Esophagus muscularis mucosa (tissue), 4 donors: ENCODE results near the gene PGA3. TPM values are rescaled to one million over a fixed set of nuclear protein-coding genes. Genes with fewer than 3 reads are reported as not detected.

ENCODE experiments used
- DNase-seq: peaks from one replicate; pipeline ENCODE4 v3.0.0-alpha.2; 2017; ENCODE audit errors: extremely low spot score
- H3K27ac ChIP-seq, 4 donors: fragments of 200-600 bp; sonication (generic); replicated peaks in 1 of 4; 1 replicate in 3 of 4; 2 replicates in 1 of 4; pipeline ENCODE4 v1.5.1; 2016 to 2019; ENCODE audit warnings: mild to moderate bottlenecking in 1 of 4
- H3K27me3 ChIP-seq, 4 donors: fragments of 200-600 bp; sonication (generic); one replicate each; pipeline versions ENCODE4 v1.5.1 to v1.6.0; 2016 to 2019
- H3K36me3 ChIP-seq, 4 donors: fragments of 200-600 bp; sonication (generic); one replicate each; pipeline ENCODE4 v1.5.1; 2016 to 2019
- H3K4me1 ChIP-seq, 4 donors: fragments of 200-600 bp; sonication (generic); one replicate each; pipeline ENCODE4 v1.5.1; 2016 to 2019
- H3K4me3 ChIP-seq, 4 donors: fragments of 200-600 bp; sonication (generic); 1 replicate in 2 of 4; 2 replicates in 2 of 4; pipeline ENCODE4 v1.5.1; 2016 to 2019; ENCODE audit warnings: mild to moderate bottlenecking in 4 of 4, moderate library complexity in 1 of 4
- H3K9me3 ChIP-seq, 4 donors: fragments of 200-600 bp; sonication (generic); 1 replicate in 3 of 4; 2 replicates in 1 of 4; pipeline ENCODE4 v1.5.1; 2016 to 2019
- EP300 ChIP-seq: sonication (generic); formaldehyde crosslinking; IDR thresholded peaks from one replicate; pipeline ENCODE4 v1.6.1; 2017; ENCODE audit warnings: antibody characterized with exemption
- POLR2A ChIP-seq: fragments of 450-650 bp; IDR thresholded peaks from one replicate; pipeline ENCODE4 v1.6.1; 2017; ENCODE audit warnings: antibody characterized with exemption, moderate library complexity, mild to moderate bottlenecking, low read depth
- POLR2AphosphoS5 ChIP-seq, 2 donors: sonication (generic); formaldehyde crosslinking; IDR thresholded peaks; one replicate each; pipeline ENCODE4 v1.6.1; 2017; ENCODE audit warnings: antibody characterized with exemption in 2 of 2
- WGBS: methylation state at CpG from one replicate; pipeline ENCODE4 v1.1.5; 2018; 5-methylcytosine and 5-hydroxymethylcytosine counted together
- intact Hi-C: fragments of 100-400 bp; cut with DNase I; formaldehyde crosslinking; loops from one replicate; pipeline ENCODE4 v1.15.1; 2023
- total RNA-seq, 4 donors: library from RNA; depleted of rRNA; stranded (reverse); fragments of >200 nt; gene quantifications; one replicate each; pipeline versions ENCODE4 v1.1.0 to v1.2.1, GENCODE V29; 2016
- TF ChIP-seq, protein P1 (sequence below), 3 experiments: fragments of 200-600 bp in 2 of 3; fragments of 450-650 bp in 1 of 3; sonication (generic) in 2 of 3; IDR thresholded peaks; one replicate each; pipeline ENCODE4 v1.5.1; 2017 to 2019; ENCODE audit warnings: antibody characterized with exemption in 3 of 3, mild to moderate bottlenecking in 2 of 3, moderate library complexity in 1 of 3

Gene PGA3
- total RNA-seq, 4 donors from 2014 or later: 0.33 TPM; not detected in 3

GRCh38 chr11:61168042-61168688 is 35.1 kb upstream of the PGA3 start:
- DNase-seq: no peak
- Histone ChIP-seq H3K36me3 (no peaks in the 10 kb centered on the region), H3K27ac (no peak overlapping the region), H3K9me3 (peaks cover 0 to 5% (median 0%) of the 10 kb centered on the region in 4 donors), H3K4me1 (no peaks in the 10 kb centered on the region), H3K4me3 (no peak overlapping the region), H3K27me3 (no peaks in the 10 kb centered on the region)
- TF ChIP-seq EP300: no peak
- TF ChIP-seq POLR2AphosphoS5 (IDR thresholded peaks at IDR 0.05): no peak
- TF ChIP-seq, protein P1, sequence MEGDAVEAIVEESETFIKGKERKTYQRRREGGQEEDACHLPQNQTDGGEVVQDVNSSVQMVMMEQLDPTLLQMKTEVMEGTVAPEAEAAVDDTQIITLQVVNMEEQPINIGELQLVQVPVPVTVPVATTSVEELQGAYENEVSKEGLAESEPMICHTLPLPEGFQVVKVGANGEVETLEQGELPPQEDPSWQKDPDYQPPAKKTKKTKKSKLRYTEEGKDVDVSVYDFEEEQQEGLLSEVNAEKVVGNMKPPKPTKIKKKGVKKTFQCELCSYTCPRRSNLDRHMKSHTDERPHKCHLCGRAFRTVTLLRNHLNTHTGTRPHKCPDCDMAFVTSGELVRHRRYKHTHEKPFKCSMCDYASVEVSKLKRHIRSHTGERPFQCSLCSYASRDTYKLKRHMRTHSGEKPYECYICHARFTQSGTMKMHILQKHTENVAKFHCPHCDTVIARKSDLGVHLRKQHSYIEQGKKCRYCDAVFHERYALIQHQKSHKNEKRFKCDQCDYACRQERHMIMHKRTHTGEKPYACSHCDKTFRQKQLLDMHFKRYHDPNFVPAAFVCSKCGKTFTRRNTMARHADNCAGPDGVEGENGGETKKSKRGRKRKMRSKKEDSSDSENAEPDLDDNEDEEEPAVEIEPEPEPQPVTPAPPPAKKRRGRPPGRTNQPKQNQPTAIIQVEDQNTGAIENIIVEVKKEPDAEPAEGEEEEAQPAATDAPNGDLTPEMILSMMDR (IDR thresholded peaks at IDR 0.05): no peak
- no peak for TF ChIP-seq POLR2A
- intact Hi-C loops: loop anchor here (10.0 kb wide), 1 partner anchor 333 kb away; no protein-coding TSS in a partner anchor
- 91% methylated on average over 9 of the region's 9 CpGs for WGBS

DNA sequence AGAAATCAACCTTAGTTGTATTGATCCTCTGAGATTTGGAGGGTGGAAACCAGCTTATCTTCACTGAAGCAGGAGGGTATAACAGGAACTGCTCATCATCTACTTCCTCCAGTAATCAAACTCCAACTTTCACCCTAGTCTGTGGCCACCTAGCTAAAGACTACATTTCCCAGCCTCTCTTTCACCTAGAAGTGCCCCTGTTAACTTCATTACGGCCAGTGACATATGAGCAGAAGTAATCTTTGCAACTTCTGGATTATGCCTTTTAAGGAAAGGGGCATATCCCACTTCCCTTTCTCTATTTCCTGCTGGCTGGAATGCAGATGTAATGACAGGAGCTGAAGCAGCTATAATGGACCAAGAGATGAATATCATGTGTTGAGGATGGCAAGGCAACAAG is 34.5 kb upstream of the PGA3 start:
- intact Hi-C loops: loop anchor here (10.0 kb wide), 1 partner anchor 334 kb away; no protein-coding TSS in a partner anchor
- 67% methylated on average over 1 of the region's 1 CpG for WGBS
- Histone ChIP-seq H3K4me3 (no peak overlapping the region), H3K27me3 (no peaks in the 10 kb centered on the region), H3K4me1 (no peaks in the 10 kb centered on the region), H3K9me3 (peaks cover 0 to 5% (median 0%) of the 10 kb centered on the region in 4 donors), H3K27ac (no peak overlapping the region), H3K36me3 (no peaks in the 10 kb centered on the region)
- TF ChIP-seq POLR2AphosphoS5 (IDR thresholded peaks at IDR 0.05) (no peak), EP300 (no peak), POLR2A (no peak)
- TF ChIP-seq, protein P1 (IDR thresholded peaks at IDR 0.05): no peak
- no peak for DNase-seq

DNA sequence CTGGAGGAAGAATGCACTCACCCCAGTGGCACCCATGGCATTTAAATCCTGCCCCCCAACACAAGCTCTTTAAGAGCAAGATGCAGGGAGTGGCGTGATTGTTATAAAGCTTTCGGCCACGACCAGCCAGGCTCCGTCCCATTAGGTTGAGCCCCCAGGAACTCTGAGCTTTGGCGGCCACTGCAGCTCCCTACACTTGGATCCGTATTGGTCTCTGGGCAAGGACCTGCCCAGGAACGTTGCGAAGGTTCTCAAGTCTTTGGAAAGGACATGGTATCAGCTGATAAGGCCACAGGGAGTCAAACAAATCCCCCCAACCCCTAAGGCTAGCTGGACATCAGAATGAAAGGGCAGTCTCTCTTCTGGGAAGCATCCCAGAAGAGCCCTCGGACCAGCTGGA is 32.7 kb upstream of the PGA3 start:
- no peaks in the 10 kb centered on the region for H3K36me3 ChIP-seq
- H3K9me3 ChIP-seq: peaks cover 0 to 5% (median 0%) of the 10 kb centered on the region in 4 donors
- intact Hi-C loops: loop anchor here (5.0 kb wide), 1 partner anchor 48 kb away; no protein-coding TSS in a partner anchor
- H3K27ac ChIP-seq: no peak overlapping the region
- no peak for TF ChIP-seq POLR2AphosphoS5 (IDR thresholded peaks at IDR 0.05)
- no peak for DNase-seq
- H3K4me1 ChIP-seq: no peaks in the 10 kb centered on the region
- no peak overlapping the region for H3K4me3 ChIP-seq
- peaks cover 0 to 5% (median 0%) of the 10 kb centered on the region in 4 donors for H3K27me3 ChIP-seq
- 89% methylated on average over 3 of the region's 9 CpGs for WGBS

GRCh38 chr11:61171907-61172306 is 31.4 kb upstream of the PGA3 start:
- H3K36me3 ChIP-seq: no peaks in the 10 kb centered on the region
- DNase-seq: no peak
- WGBS: 77% methylated on average over 3 of the region's 3 CpGs
- H3K27me3 ChIP-seq: peaks cover 0 to 5% (median 0%) of the 10 kb centered on the region in 4 donors
- intact Hi-C loops: loop anchor here (5.0 kb wide), 1 partner anchor 50 kb away; no protein-coding TSS in a partner anchor
- H3K4me3 ChIP-seq: no peak overlapping the region
- peaks cover 0 to 5% (median 0%) of the 10 kb centered on the region in 4 donors for H3K9me3 ChIP-seq
- H3K27ac ChIP-seq: no peak overlapping the region
- TF ChIP-seq EP300 (no peak), POLR2A (no peak), POLR2AphosphoS5 (IDR thresholded peaks at IDR 0.05) (no peak)
- TF ChIP-seq, protein P1 (IDR thresholded peaks at IDR 0.05): no peak
- H3K4me1 ChIP-seq: no peaks in the 10 kb centered on the region

- no peak for DNase-seq
- WGBS: 62% methylated on average over 5 of the region's 5 CpGs
- no peak for TF ChIP-seq EP300
- no peak for TF ChIP-seq POLR2AphosphoS5 (IDR thresholded peaks at IDR 0.05)
- TF ChIP-seq POLR2A: no peak
- TF ChIP-seq, protein P1 (IDR thresholded peaks at IDR 0.05): no peak
- intact Hi-C loops: loop anchor here (5.0 kb wide), 1 partner anchor 50 kb away; no protein-coding TSS in a partner anchor
- Histone ChIP-seq H3K9me3 (peaks cover 0 to 5% (median 0%) of the 10 kb centered on the region in 4 donors), H3K27ac (no peak overlapping the region), H3K4me1 (no peaks in the 10 kb centered on the region), H3K27me3 (peaks cover 0 to 5% (median 0%) of the 10 kb centered on the region in 4 donors), H3K4me3 (no peak overlapping the region), H3K36me3 (no peaks in the 10 kb centered on the region)
Measured at GRCh38 chr11:61172356-61172755, 31.0 kb upstream of the PGA3 start.
